H1 (cell line): ENCODE results near the gene CDC5L. TPM values are rescaled to one million over a fixed set of nuclear protein-coding genes. Genes with fewer than 3 reads are reported as not detected.

Source experiments
- CTCF ChIA-PET: fragments of 300-600 bp; sonication (Branson Sonifier 250); formaldehyde crosslinking; loops from one replicate; lab custom pipeline; 2021; ENCODE audit not compliant: partially characterized antibody; lab: Charles Lee
- POLR2A ChIA-PET: fragments of 300-600 bp; sonication (Branson Sonifier 250); formaldehyde crosslinking; loops from one replicate; lab custom pipeline; 2021; ENCODE audit warnings: inconsistent platforms; ENCODE audit not compliant: partially characterized antibody; lab: Charles Lee
- DNase-seq, 2 experiments: peaks; one replicate each; pipeline versions ENCODE4 v3.0.0 to v3.0.0-alpha.2; 2010 to 2022; ENCODE audit warnings: low spot score in 2 of 2, low read depth in 1 of 2, mixed read lengths in 1 of 2
- FAIRE-seq: peaks from 2 replicates; lab custom pipeline; 2011; peaks lifted over from hg19 to GRCh38; lab: Jason Lieb, UNC
- H2AFZ ChIP-seq: 2 replicates; pipeline ENCODE4 v1.8.1; 2012; ENCODE audit warnings: low read length, inconsistent platforms
- H2AK5ac ChIP-seq: 2 replicates; pipeline ENCODE4 v1.6.1; 2013; ENCODE audit warnings: low read depth, low read length
- H2BK120ac ChIP-seq: replicated peaks from 2 replicates; pipeline ENCODE3; 2013; ENCODE audit warnings: low read depth, low read length, inconsistent platforms
- H2BK12ac ChIP-seq: 2 replicates; pipeline ENCODE4 v1.6.1; 2013; ENCODE audit warnings: low read depth, low read length
- H2BK15ac ChIP-seq: 2 replicates; pipeline ENCODE4 v1.6.1; 2013; ENCODE audit warnings: low read length
- H2BK20ac ChIP-seq: 2 replicates; pipeline ENCODE4 v1.6.1; 2013; ENCODE audit warnings: low read length
- H2BK5ac ChIP-seq: 2 replicates; pipeline ENCODE4 v1.6.1; 2013; ENCODE audit warnings: low read depth, low read length
- H3K14ac ChIP-seq: 2 replicates; pipeline ENCODE4 v1.6.1; 2013; ENCODE audit warnings: inconsistent platforms; ENCODE audit not compliant: insufficient read length
- H3K18ac ChIP-seq: 2 replicates; pipeline ENCODE4 v1.6.1; 2013; ENCODE audit warnings: low read length; ENCODE audit errors: extremely low read depth
- H3K23ac ChIP-seq: 2 replicates; pipeline ENCODE4 v1.6.1; 2013; ENCODE audit warnings: inconsistent platforms; ENCODE audit not compliant: insufficient read length
- H3K23me2 ChIP-seq: 2 replicates; pipeline ENCODE4 v1.6.1; 2013; ENCODE audit warnings: low read depth, low read length
- H3K27ac ChIP-seq: 2 replicates; pipeline ENCODE4 v1.6.1; 2011; ENCODE audit warnings: low read depth, low read length, inconsistent platforms
- H3K27me3 ChIP-seq, 4 experiments: replicated peaks in 1 of 4; 1 replicate in 1 of 4; 2 replicates in 3 of 4; pipeline versions ENCODE4 v1.6.1 to v1.8.1; 2011 to 2013; ENCODE audit warnings: low read length in 3 of 4, mild to moderate bottlenecking in 3 of 4, inconsistent platforms in 2 of 4, mixed read lengths in 2 of 4, moderate library complexity in 1 of 4; ENCODE audit not compliant: control insufficient read depth in 3 of 4, insufficient read depth in 3 of 4; ENCODE audit errors: extremely low read depth in 1 of 4
- H3K36me3 ChIP-seq, 4 experiments: 2 replicates each; pipeline versions ENCODE4 v1.6.1 to v1.8.1; 2011 to 2013; ENCODE audit warnings: mild to moderate bottlenecking in 4 of 4, low read length in 3 of 4, moderate library complexity in 2 of 4, control low read depth in 1 of 4, inconsistent platforms in 1 of 4; ENCODE audit not compliant: insufficient read depth in 4 of 4, control insufficient read depth in 2 of 4
- H3K4ac ChIP-seq: replicated peaks from 2 replicates; pipeline ENCODE3; 2013; ENCODE audit warnings: low read length, low read depth, mixed read lengths, inconsistent platforms; ENCODE audit not compliant: insufficient read length
- H3K4me1 ChIP-seq, 4 experiments: replicated peaks in 1 of 4; 1 replicate in 1 of 4; 2 replicates in 3 of 4; pipeline versions ENCODE4 v1.6.1 to v1.8.1; 2011 to 2013; ENCODE audit warnings: low read length in 3 of 4, inconsistent platforms in 2 of 4, mixed read lengths in 1 of 4; ENCODE audit not compliant: insufficient read depth in 4 of 4, control insufficient read depth in 3 of 4
- H3K4me2 ChIP-seq, 2 experiments: 2 replicates each; pipeline versions ENCODE4 v1.6.1 to v1.8.1; 2011 to 2013; ENCODE audit warnings: low read depth in 2 of 2, low read length in 2 of 2, control low read depth in 1 of 2, inconsistent platforms in 1 of 2, mild to moderate bottlenecking in 1 of 2; ENCODE audit not compliant: insufficient read depth in 1 of 2
- H3K4me3 ChIP-seq, 4 experiments: fragments of 200-600, 300-600 bp in 1 of 4; sonication (generic), shearing (Covaris generic), sonication (Bioruptor Twin) in 1 of 4; 2 replicates each; pipeline versions ENCODE4 v1.5.1 to v1.8.1; 2011 to 2016; ENCODE audit warnings: low read length in 4 of 4, low read depth in 3 of 4, control low read depth in 2 of 4, inconsistent platforms in 2 of 4, mild to moderate bottlenecking in 2 of 4, mixed read lengths in 1 of 4, moderate library complexity in 1 of 4; ENCODE audit not compliant: insufficient read depth in 2 of 4; ENCODE audit errors: extremely low read depth in 1 of 4
- H3K56ac ChIP-seq: replicated peaks from 2 replicates; pipeline ENCODE3; 2013; ENCODE audit warnings: low read depth, mild to moderate bottlenecking, mixed read lengths, low read length, inconsistent platforms; ENCODE audit not compliant: insufficient read length
- H3K79me1 ChIP-seq: 2 replicates; pipeline ENCODE4 v1.6.1; 2013; ENCODE audit warnings: low read depth, low read length, control low read depth
- H3K79me2 ChIP-seq, 2 experiments: 2 replicates each; pipeline versions ENCODE4 v1.6.1 to v1.8.1; 2012 to 2013; ENCODE audit warnings: low read length in 2 of 2, mild to moderate bottlenecking in 2 of 2, inconsistent platforms in 1 of 2; ENCODE audit not compliant: insufficient read depth in 2 of 2, control insufficient read depth in 1 of 2
- H3K9ac ChIP-seq, 4 experiments: replicated peaks in 1 of 4; 1 replicate in 1 of 4; 2 replicates in 3 of 4; pipeline versions ENCODE4 v1.6.1 to v1.8.1; 2011 to 2013; ENCODE audit warnings: low read depth in 3 of 4, low read length in 3 of 4, control low read depth in 2 of 4, mild to moderate bottlenecking in 2 of 4, moderate library complexity in 2 of 4, inconsistent platforms in 1 of 4; ENCODE audit errors: extremely low read depth in 1 of 4
- H3K9me3 ChIP-seq, 2 experiments: 2 replicates each; pipeline versions ENCODE4 v1.6.1 to v1.8.1; 2012 to 2013; ENCODE audit warnings: mild to moderate bottlenecking in 2 of 2, moderate library complexity in 2 of 2, control low read depth in 1 of 2, inconsistent platforms in 1 of 2, low read depth in 1 of 2, low read length in 1 of 2, mixed read lengths in 1 of 2; ENCODE audit not compliant: insufficient read depth in 2 of 2
- H4K20me1 ChIP-seq, 2 experiments: replicated peaks in 1 of 2; 2 replicates each; pipeline versions ENCODE3 to v1.8.1; 2011 to 2013; ENCODE audit warnings: inconsistent platforms in 2 of 2, low read length in 2 of 2, mild to moderate bottlenecking in 1 of 2; ENCODE audit not compliant: insufficient read depth in 2 of 2, control insufficient read depth in 1 of 2
- H4K5ac ChIP-seq: 2 replicates; pipeline ENCODE4 v1.6.1; 2013; ENCODE audit warnings: low read length, low read depth, mixed read lengths, inconsistent platforms; ENCODE audit not compliant: insufficient read length
- H4K8ac ChIP-seq: 2 replicates; pipeline ENCODE4 v1.8.0; 2013; ENCODE audit warnings: mild to moderate bottlenecking, moderate library complexity, low read length, inconsistent platforms; ENCODE audit not compliant: insufficient read depth; ENCODE audit errors: extremely low read depth
- H4K91ac ChIP-seq: replicated peaks from 2 replicates; pipeline ENCODE3; 2013; ENCODE audit warnings: low read length, mixed read lengths, inconsistent platforms; ENCODE audit not compliant: insufficient read length
- CEBPB ChIP-seq: IDR thresholded peaks from 2 replicates; pipeline ENCODE4 v1.6.1; 2012; ENCODE audit warnings: low read depth, low read length
- WGBS, 2 experiments: shearing (Covaris generic) in 1 of 2; methylation state at CpG; one replicate each; pipeline versions ENCODE4 v1.1.6 to v1.1.7; 2013 to 2015; ENCODE audit warnings: low lambda C conversion rate in 2 of 2, mixed read lengths in 2 of 2, inconsistent platforms in 1 of 2, low coverage in 1 of 2, missing lambda C conversion rate in 1 of 2; ENCODE audit not compliant: insufficient replicate concordance in 2 of 2, insufficient coverage in 1 of 2, insufficient read length in 1 of 2; ENCODE audit errors: extremely low coverage in 1 of 2, missing lambda C conversion rate in 1 of 2; 5-methylcytosine and 5-hydroxymethylcytosine counted together
- polyA plus RNA-seq, 7 experiments: library from polyadenylated mRNA; depleted of rRNA in 3 of 7; stranded (reverse) in 5 of 7; unstranded in 2 of 7; fragments of >200 nt in 5 of 7; fragments of 200-250 nt in 2 of 7; gene quantifications; 1 replicate in 5 of 7; 2 replicates in 1 of 7; 4 replicates in 1 of 7; pipeline versions ENCODE4 v1.2.1 to v1.2.3, GENCODE V29; 2011 to 2013; ENCODE audit warnings: missing spikeins in 2 of 7, mixed read lengths in 2 of 7
- total RNA-seq: library from RNA; stranded (reverse); fragmentation: NEBNext Ultra II Directional; extraction: Animal tissue kit (Norgen Biotek cat#: 25700); gene quantifications from 2 replicates; pipeline ENCODE4 v1.2.1, GENCODE V29; 2021

Gene CDC5L
- total and polyA plus RNA-seq, 2 of the 8 experiments (the other 6 are each of a cell fraction or from before 2014, with no cell fraction given) = 8.4 to 32.8 TPM

- Histone ChIP-seq H3K4me1 (peaks cover 3 to 12% (median 7%) of the 10 kb centered on the region in 4 experiments), H3K4ac (no peak overlapping the region), H3K4me2 (no peak overlapping the region), H4K20me1 (no peaks in the 10 kb centered on the region), H4K8ac (no peak overlapping the region; the same call in 1 of the 2 replicates), H2BK5ac (no peak overlapping the region), H3K56ac (no peak overlapping the region), H3K9me3 (no peaks in the 10 kb centered on the region), H3K79me2 (no peaks in the 10 kb centered on the region), H3K23ac (no peak overlapping the region), H3K27ac (no peak overlapping the region), H3K14ac (no peak overlapping the region), H3K79me1 (no peaks in the 10 kb centered on the region), H2BK20ac (no peak overlapping the region), H2BK15ac (peak overlapping the region; percentile 61), H2BK120ac (no peak overlapping the region), H4K91ac (no peak overlapping the region), H3K9ac (no peak overlapping the region), H4K5ac (no peak overlapping the region), H2AFZ (no peak overlapping the region)
- DNase-seq (no peak), FAIRE-seq (no peak)
- CTCF ChIA-PET = interaction anchor here (0.5 to 12.1 kb wide), 12 partner anchors 8 to 478 kb away, joined by 3 to 135 read pairs (median 6); no protein-coding TSS in a partner anchor
- POLR2A ChIA-PET = no interaction called here
- WGBS, 2 experiments = 87% methylated on average over 5 of the region's 5 CpGs; no CpG with 5 or more reads in 1 of the 2 experiments
- TF ChIP-seq CEBPB = no peak
- TF ChIP-seq, all 59 proteins: peak for 0
- Histone ChIP-seq H3K36me3 (no peaks in the 10 kb centered on the region), H3K23me2 (no peaks in the 10 kb centered on the region), H3K27me3 (no peaks in the 10 kb centered on the region), H3K18ac (no peak overlapping the region), H2AK5ac (no peak overlapping the region), H2BK12ac (0 out of 2 replicates have a peak overlapping the region, but pooled peaks have one; percentile 42), H3K4me3 (no peak overlapping the region)
These were observed 89.9 kb downstream of the CDC5L start for GRCh38 chr6:44477293-44477894.
